Fibroblast of lung (primary cell): Measurements from ENCODE around the gene TRAF6.

Source experiments
- CTCF ChIP-seq, 2 donors: IDR thresholded peaks in 1 of 2; conservative IDR thresholded peaks in 1 of 2; 1 replicate in 1 of 2; 2 replicates in 1 of 2; pipeline ENCODE4 v1.5.1; 2011 to 2012; ENCODE audit warnings: low read length in 2 of 2, control low read depth in 1 of 2, inconsistent platforms in 1 of 2, low read depth in 1 of 2, mild to moderate bottlenecking in 1 of 2
- EZH2 ChIP-seq: IDR thresholded peaks from 2 replicates; pipeline ENCODE4 v1.5.1; 2012; ENCODE audit warnings: low read length, control low read depth, mild to moderate bottlenecking; ENCODE audit errors: missing control alignments

- TF ChIP-seq CTCF (conservative IDR thresholded peaks at IDR 0.05 in 1 of 2, IDR thresholded peaks at IDR 0.05 in 1 of 2; ENCODE audit: low read depth in 1 of 2, low read length in 2 of 2) (no peak), EZH2 (no peak)
Measured at GRCh38 chr11:36438126-36438525, 71.9 kb downstream of the TRAF6 start.
